Measurements from ENCODE around the gene CGNL1. TPM values are rescaled to one million over a fixed set of nuclear protein-coding genes. Genes with fewer than 3 reads are reported as not detected.

CGNL1 gene
- total RNA-seq, 1 experiment from 2014 or later, result 0.31 TPM

DNA sequence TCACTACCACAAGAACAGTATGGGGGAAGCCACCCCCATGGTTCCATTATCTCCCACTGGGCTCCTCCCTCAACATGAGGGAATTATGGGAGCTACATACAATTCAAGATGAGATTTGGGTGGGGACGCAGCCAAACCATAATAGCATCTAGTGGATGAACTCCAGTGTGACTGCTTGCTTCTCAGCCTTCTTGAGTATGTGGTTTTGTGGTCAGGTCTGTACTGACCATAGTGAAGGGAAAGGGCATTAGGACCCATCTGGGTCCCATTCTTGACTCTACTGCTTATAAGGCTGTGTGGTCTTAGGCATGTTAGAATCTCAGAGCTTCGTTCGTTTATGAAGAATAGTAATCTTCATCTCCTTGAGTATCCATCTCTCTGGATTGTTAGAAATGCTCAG is 81.4 kb downstream of the CGNL1 start:
- no TSS peak for BruUV-seq (replicated peaks)
- Histone ChIP-seq H3K4me2 (no peak overlapping the region), H3K9me2 (ENCODE audit: insufficient read depth) (no peaks in the 10 kb centered on the region), H4K20me1 (ENCODE audit: insufficient read depth) (no peaks in the 10 kb centered on the region), H3F3A (ENCODE audit: insufficient read depth, low read depth) (peaks cover 6% of the 10 kb centered on the region; the same call in 1 of the 2 replicates), H3K4me3 (no peak overlapping the region), H3K27ac (no peak overlapping the region), H3K27me3 (ENCODE audit: insufficient read depth, low read depth) (no peaks in the 10 kb centered on the region), H3K9me3 (ENCODE audit: insufficient read depth, low read depth) (no peaks in the 10 kb centered on the region), H3K36me3 (ENCODE audit: low read depth) (no peaks in the 10 kb centered on the region), H3K4me1 (replicated peaks; ENCODE audit: insufficient read depth) (peaks cover 16% of the 10 kb centered on the region), H2AFZ (no peak overlapping the region), H3K79me2 (ENCODE audit: low read depth) (no peaks in the 10 kb centered on the region)
- POLR2A ChIA-PET (ENCODE audit: unreplicated experiment), result no interaction called here
- intact Hi-C loops (cut with micrococcal nuclease; ENCODE audit: unreplicated experiment), result no loop called here
- TF ChIP-seq CTCF (conservative IDR thresholded peaks at IDR 0.05) (no peak), EZH2 (IDR thresholded peaks at IDR 0.05; ENCODE audit: low read depth) (no peak)
- CTCF ChIA-PET, result no interaction called here
- no peak for DNase-seq

GRCh38 chr15:57458356-57458781 is 82.1 kb downstream of the CGNL1 start:
- Histone ChIP-seq H3K36me3 (ENCODE audit: low read depth) (no peaks in the 10 kb centered on the region), H3K4me2 (no peak overlapping the region), H3K9me3 (ENCODE audit: insufficient read depth, low read depth) (no peaks in the 10 kb centered on the region), H3K9me2 (ENCODE audit: insufficient read depth) (no peaks in the 10 kb centered on the region), H3F3A (ENCODE audit: insufficient read depth, low read depth) (peaks cover 6% of the 10 kb centered on the region; the same call in 1 of the 2 replicates), H3K4me1 (replicated peaks; ENCODE audit: insufficient read depth) (peaks cover 21% of the 10 kb centered on the region), H2AFZ (no peak overlapping the region), H3K4me3 (no peak overlapping the region), H4K20me1 (ENCODE audit: insufficient read depth) (no peaks in the 10 kb centered on the region), H3K27me3 (ENCODE audit: insufficient read depth, low read depth) (no peaks in the 10 kb centered on the region), H3K27ac (no peak overlapping the region), H3K79me2 (ENCODE audit: low read depth) (no peaks in the 10 kb centered on the region)
- ChIA-PET CTCF (no interaction called here), POLR2A (ENCODE audit: unreplicated experiment) (interaction anchor here (0.5 kb wide), 1 partner anchor 79 kb away, joined by 5 read pairs; no protein-coding TSS in a partner anchor)
- DNase-seq, result no peak
- intact Hi-C loops (cut with micrococcal nuclease; ENCODE audit: unreplicated experiment), result no loop called here
- no TSS peak for BruUV-seq (replicated peaks)
- TF ChIP-seq EZH2 (IDR thresholded peaks at IDR 0.05; ENCODE audit: low read depth), result no peak
- TF ChIP-seq CTCF (conservative IDR thresholded peaks at IDR 0.05), result no peak

- H3K4me3 ChIP-seq, result no peak overlapping the region
- no peaks in the 10 kb centered on the region for H3K79me2 ChIP-seq (ENCODE audit: low read depth)
- H3F3A ChIP-seq (ENCODE audit: insufficient read depth, low read depth), result peaks cover 6% of the 10 kb centered on the region; the same call in 1 of the 2 replicates
- no TSS peak for BruUV-seq (replicated peaks)
- H3K27ac ChIP-seq, result no peak overlapping the region
- peaks cover 21% of the 10 kb centered on the region for H3K4me1 ChIP-seq (replicated peaks; ENCODE audit: insufficient read depth)
- no peaks in the 10 kb centered on the region for H4K20me1 ChIP-seq (ENCODE audit: insufficient read depth)
- H3K4me2 ChIP-seq, result no peak overlapping the region
- no peaks in the 10 kb centered on the region for H3K36me3 ChIP-seq (ENCODE audit: low read depth)
- no peak for TF ChIP-seq CTCF (conservative IDR thresholded peaks at IDR 0.05)
- no peak for TF ChIP-seq EZH2 (IDR thresholded peaks at IDR 0.05; ENCODE audit: low read depth)
- intact Hi-C loops (cut with micrococcal nuclease; ENCODE audit: unreplicated experiment), result no loop called here
- CTCF ChIA-PET, result no interaction called here
- H3K9me3 ChIP-seq (ENCODE audit: insufficient read depth, low read depth), result no peaks in the 10 kb centered on the region
- H3K9me2 ChIP-seq (ENCODE audit: insufficient read depth), result no peaks in the 10 kb centered on the region
- DNase-seq, result no peak
- no peak overlapping the region for H2AFZ ChIP-seq
- H3K27me3 ChIP-seq (ENCODE audit: insufficient read depth, low read depth), result no peaks in the 10 kb centered on the region
- POLR2A ChIA-PET (ENCODE audit: unreplicated experiment), result no interaction called here
These were observed 84.0 kb downstream of the CGNL1 start for GRCh38 chr15:57460208-57460816.
